ENCODE results near the gene SERGEF. TPM values are rescaled to one million over a fixed set of nuclear protein-coding genes. Genes with fewer than 3 reads are reported as not detected.

SERGEF gene
- total and polyA plus RNA-seq, 7 experiments from 2014 or later = 35.0 to 93.5 (median 53.7) TPM

GRCh38 chr11:17983569-17983968, 29.3 kb downstream of the SERGEF start:
- no peak overlapping the region for H3K4me3 ChIP-seq (ENCODE audit: low read length)
- Mint-ChIP-seq H3K4me1 (peaks cover 0 to 9% (median 5%) of the 10 kb centered on the region in 7 donors), H3K4me3 (no peak overlapping the region), H3K9me3 (peaks cover 0 to 6% (median 0%) of the 10 kb centered on the region in 11 donors), H3K36me3 (peaks cover 15 to 76% (median 30%) of the 10 kb centered on the region in 5 donors), H3K27me3 (no peaks in the 10 kb centered on the region), H3K27ac (peak overlapping the region in 1 of 9 donors; percentile 50)
- ChIA-PET CTCF (interaction anchor here (0.7 to 2.5 kb wide), 2 partner anchors 8 to 733 kb away, joined by 3 to 7 read pairs; no protein-coding TSS in a partner anchor), POLR2A (no interaction called here)
- no peaks in the 10 kb centered on the region for H3K27me3 ChIP-seq (ENCODE audit: control insufficient read depth in 2 of 2, insufficient read depth in 2 of 2, low read length in 2 of 2)
- DNase-seq (no peak), ATAC-seq (no peak)
- intact Hi-C loops (cut with micrococcal nuclease) = no loop called here
- no peak overlapping the region for H3K27ac ChIP-seq (ENCODE audit: low read depth, low read length)
- H3K9me3 ChIP-seq (ENCODE audit: control insufficient read depth in 2 of 3, low read length in 3 of 3) = no peaks in the 10 kb centered on the region
- no peaks in the 10 kb centered on the region for H3K4me1 ChIP-seq (ENCODE audit: control insufficient read depth in 2 of 2, insufficient read depth in 2 of 2, low read length in 2 of 2)
- H3K36me3 ChIP-seq (ENCODE audit: control insufficient read depth in 2 of 3, insufficient read depth in 3 of 3, low read length in 3 of 3) = peaks cover 4 to 65% (median 4%) of the 10 kb centered on the region in 3 experiments

- POLR2A ChIA-PET = no interaction called here
Observed at GRCh38 chr11:17979770-17980371, 33.0 kb downstream of the SERGEF start.

GRCh38 chr11:17978553-17979287, 34.1 kb downstream of the SERGEF start:
- POLR2A ChIA-PET = no interaction called here
- DNase-seq = peak in 1 of 9 donors; percentile 27

More at GRCh38 chr11:17979770-17980371, 33.0 kb downstream of the SERGEF start:
- H3K27me3 ChIP-seq (ENCODE audit: control insufficient read depth in 2 of 2, insufficient read depth in 2 of 2, low read length in 2 of 2) = no peaks in the 10 kb centered on the region
- H3K27me3 Mint-ChIP-seq = no peaks in the 10 kb centered on the region
- no peak overlapping the region for H3K27ac ChIP-seq (ENCODE audit: low read depth, low read length)
- peak in 6 of 9 donors; percentile 5 to 51 (median 40) for DNase-seq
- peaks cover 0 to 9% (median 5%) of the 10 kb centered on the region in 7 donors for H3K4me1 Mint-ChIP-seq
- H3K4me1 ChIP-seq (ENCODE audit: control insufficient read depth in 2 of 2, insufficient read depth in 2 of 2, low read length in 2 of 2) = no peaks in the 10 kb centered on the region
- peak; percentile 74 for ATAC-seq
- peaks cover 0 to 6% (median 0%) of the 10 kb centered on the region in 11 donors for H3K9me3 Mint-ChIP-seq
- peaks cover 0 to 47% (median 0%) of the 10 kb centered on the region in 3 experiments for H3K36me3 ChIP-seq (ENCODE audit: control insufficient read depth in 2 of 3, insufficient read depth in 3 of 3, low read length in 3 of 3)
- CTCF ChIA-PET = interaction anchor here (1.0 to 1.7 kb wide), 3 partner anchors 10 to 249 kb away, joined by 4 to 6 read pairs (median 5); no protein-coding TSS in a partner anchor
- intact Hi-C loops (cut with micrococcal nuclease) = loop anchor here (1.0 to 10.0 kb wide), 3 partner anchors 7 to 595 kb away; partner anchors contain the start of gene KCNJ11 (in 1 of the 2)
- no peak overlapping the region for H3K27ac Mint-ChIP-seq
- no peak overlapping the region for H3K4me3 ChIP-seq (ENCODE audit: low read length)
- H3K9me3 ChIP-seq (ENCODE audit: control insufficient read depth in 2 of 3, low read length in 3 of 3) = no peaks in the 10 kb centered on the region
- H3K36me3 Mint-ChIP-seq = peaks cover 8 to 66% (median 24%) of the 10 kb centered on the region in 5 donors
- H3K4me3 Mint-ChIP-seq = no peak overlapping the region

DNA sequence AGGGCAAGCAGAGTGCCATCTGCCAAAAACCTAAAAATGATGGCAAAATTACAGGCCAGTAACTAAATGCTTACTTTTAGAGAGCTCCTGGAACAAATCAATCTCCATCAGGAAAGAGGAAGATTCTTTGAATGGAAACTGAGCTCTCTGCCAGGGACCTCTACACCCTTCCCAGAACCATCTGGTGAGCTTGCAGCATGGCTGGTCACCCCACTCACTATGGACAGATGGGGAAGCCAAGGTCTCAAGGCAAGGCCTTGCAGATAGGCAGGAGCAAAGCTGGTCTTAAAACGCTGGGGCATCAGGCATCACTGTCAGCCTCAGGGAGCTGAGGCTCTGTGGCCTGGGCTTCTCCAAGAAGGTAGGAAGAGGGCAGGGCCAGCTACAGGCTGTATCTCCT, 36.2 kb downstream of the SERGEF start:
- intact Hi-C loops (cut with micrococcal nuclease) = loop anchor here in 1 of 2 donors (10.0 kb wide), 1 partner anchor 592 kb away; the partner anchor contains the start of gene KCNJ11

More at GRCh38 chr11:17978553-17979287, 34.1 kb downstream of the SERGEF start:
- H3K4me3 Mint-ChIP-seq = no peak overlapping the region
- Histone ChIP-seq H3K4me3 (ENCODE audit: low read length) (no peak overlapping the region), H3K27ac (ENCODE audit: low read depth, low read length) (no peak overlapping the region), H3K4me1 (ENCODE audit: control insufficient read depth in 2 of 2, insufficient read depth in 2 of 2, low read length in 2 of 2) (no peaks in the 10 kb centered on the region), H3K36me3 (ENCODE audit: control insufficient read depth in 2 of 3, insufficient read depth in 3 of 3, low read length in 3 of 3) (peaks cover 0 to 41% (median 0%) of the 10 kb centered on the region in 3 experiments), H3K9me3 (ENCODE audit: control insufficient read depth in 2 of 3, low read length in 3 of 3) (no peaks in the 10 kb centered on the region), H3K27me3 (ENCODE audit: control insufficient read depth in 2 of 2, insufficient read depth in 2 of 2, low read length in 2 of 2) (no peaks in the 10 kb centered on the region)
- peaks cover 0 to 9% (median 5%) of the 10 kb centered on the region in 7 donors for H3K4me1 Mint-ChIP-seq
- CTCF ChIA-PET = interaction anchor here (1.0 to 1.7 kb wide), 4 partner anchors 8 to 218 kb away, joined by 3 to 5 read pairs (median 4); no protein-coding TSS in a partner anchor
- peaks cover under 1 to 66% (median 23%) of the 10 kb centered on the region in 5 donors for H3K36me3 Mint-ChIP-seq
- intact Hi-C loops (cut with micrococcal nuclease) = loop anchor here (1.0 to 10.0 kb wide), 4 partner anchors 9 to 594 kb away; partner anchors contain the start of gene KCNJ11 (in 1 of the 2)
- peak overlapping the region in 1 of 9 donors; percentile 19 for H3K27ac Mint-ChIP-seq
- peaks cover 0 to under 1% (median 0%) of the 10 kb centered on the region in 11 donors for H3K9me3 Mint-ChIP-seq
- no peaks in the 10 kb centered on the region for H3K27me3 Mint-ChIP-seq
- ATAC-seq = no peak

GRCh38 chr11:17974246-17974645, 38.6 kb downstream of the SERGEF start:
- ChIA-PET POLR2A (no interaction called here), CTCF (no interaction called here)
- no peak overlapping the region for H3K27ac ChIP-seq (ENCODE audit: low read depth, low read length)
- H3K4me3 ChIP-seq (ENCODE audit: low read length) = no peak overlapping the region
- H3K4me1 ChIP-seq (ENCODE audit: control insufficient read depth in 2 of 2, insufficient read depth in 2 of 2, low read length in 2 of 2) = no peaks in the 10 kb centered on the region
- H3K9me3 Mint-ChIP-seq = peaks cover 0 to 6% (median 0%) of the 10 kb centered on the region in 11 donors
- H3K36me3 ChIP-seq (ENCODE audit: control insufficient read depth in 2 of 3, insufficient read depth in 3 of 3, low read length in 3 of 3) = peaks cover 0 to 52% (median 0%) of the 10 kb centered on the region in 3 experiments
- no peak overlapping the region for H3K4me3 Mint-ChIP-seq
- intact Hi-C loops (cut with micrococcal nuclease) = loop anchor here in 1 of 2 donors (10.0 kb wide), 1 partner anchor 589 kb away; the partner anchor contains the start of gene KCNJ11
- ATAC-seq (no peak), DNase-seq (no peak)
- H3K27me3 Mint-ChIP-seq = no peaks in the 10 kb centered on the region
- no peak overlapping the region for H3K27ac Mint-ChIP-seq
- no peaks in the 10 kb centered on the region for H3K27me3 ChIP-seq (ENCODE audit: control insufficient read depth in 2 of 2, insufficient read depth in 2 of 2, low read length in 2 of 2)
- H3K9me3 ChIP-seq (ENCODE audit: control insufficient read depth in 2 of 3, low read length in 3 of 3) = no peaks in the 10 kb centered on the region
- peaks cover 18 to 74% (median 52%) of the 10 kb centered on the region in 5 donors for H3K36me3 Mint-ChIP-seq
- H3K4me1 Mint-ChIP-seq = peaks cover 0 to 7% (median 0%) of the 10 kb centered on the region in 7 donors

More for the DNA sequence above, 36.2 kb downstream of the SERGEF start:
- H3K4me1 ChIP-seq (ENCODE audit: control insufficient read depth in 2 of 2, insufficient read depth in 2 of 2, low read length in 2 of 2) = no peaks in the 10 kb centered on the region
- H3K4me1 Mint-ChIP-seq = peaks cover 0 to 9% (median 5%) of the 10 kb centered on the region in 7 donors
- no peak overlapping the region for H3K4me3 ChIP-seq (ENCODE audit: low read length)
- H3K27me3 ChIP-seq (ENCODE audit: control insufficient read depth in 2 of 2, insufficient read depth in 2 of 2, low read length in 2 of 2) = no peaks in the 10 kb centered on the region
- no peaks in the 10 kb centered on the region for H3K9me3 ChIP-seq (ENCODE audit: control insufficient read depth in 2 of 3, low read length in 3 of 3)
- H3K27me3 Mint-ChIP-seq = no peaks in the 10 kb centered on the region
- H3K9me3 Mint-ChIP-seq = peaks cover 0 to 4% (median 0%) of the 10 kb centered on the region in 11 donors
- no peak overlapping the region for H3K27ac Mint-ChIP-seq
- POLR2A ChIA-PET = no interaction called here
- peaks cover 6 to 64% (median 35%) of the 10 kb centered on the region in 5 donors for H3K36me3 Mint-ChIP-seq
- H3K36me3 ChIP-seq (ENCODE audit: control insufficient read depth in 2 of 3, insufficient read depth in 3 of 3, low read length in 3 of 3) = peaks cover 0 to 53% (median 0%) of the 10 kb centered on the region in 3 experiments
- ATAC-seq (no peak), DNase-seq (no peak)
- CTCF ChIA-PET = interaction anchor here (0.9 kb wide), 1 partner anchor 245 kb away, joined by 3 read pairs; no protein-coding TSS in a partner anchor
- no peak overlapping the region for H3K4me3 Mint-ChIP-seq
- H3K27ac ChIP-seq (ENCODE audit: low read depth, low read length) = no peak overlapping the region

DNA sequence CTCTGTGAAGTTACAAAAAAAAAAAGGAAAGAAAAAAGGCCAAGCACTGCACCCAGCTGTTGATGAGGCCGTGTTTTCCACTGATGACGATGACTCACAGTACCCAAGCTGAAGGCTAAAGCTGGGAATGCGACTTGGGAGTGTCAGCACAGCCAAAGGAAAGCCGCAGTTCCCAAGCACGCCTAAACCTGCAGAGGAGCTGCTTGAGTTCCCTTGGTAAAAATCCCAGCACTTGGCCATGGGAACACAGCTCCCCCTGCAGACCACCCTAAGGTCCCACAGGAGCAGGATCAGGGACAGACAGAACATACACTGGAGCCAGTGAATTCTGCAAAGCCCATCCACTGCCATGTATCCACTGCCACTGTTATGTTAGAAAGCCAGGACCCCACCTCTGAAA, 39.9 kb downstream of the SERGEF start:
- Mint-ChIP-seq H3K36me3 (peaks cover 18 to 76% (median 53%) of the 10 kb centered on the region in 5 donors), H3K9me3 (peaks cover 0 to 6% (median 0%) of the 10 kb centered on the region in 11 donors), H3K27ac (no peak overlapping the region), H3K4me3 (no peak overlapping the region), H3K27me3 (no peaks in the 10 kb centered on the region), H3K4me1 (peaks cover 0 to 4% (median 0%) of the 10 kb centered on the region in 7 donors)
- no peaks in the 10 kb centered on the region for H3K27me3 ChIP-seq (ENCODE audit: control insufficient read depth in 2 of 2, insufficient read depth in 2 of 2, low read length in 2 of 2)
- POLR2A ChIA-PET = no interaction called here
- no peaks in the 10 kb centered on the region for H3K9me3 ChIP-seq (ENCODE audit: control insufficient read depth in 2 of 3, low read length in 3 of 3)
- no peaks in the 10 kb centered on the region for H3K4me1 ChIP-seq (ENCODE audit: control insufficient read depth in 2 of 2, insufficient read depth in 2 of 2, low read length in 2 of 2)
- H3K27ac ChIP-seq (ENCODE audit: low read depth, low read length) = no peak overlapping the region
- H3K4me3 ChIP-seq (ENCODE audit: low read length) = no peak overlapping the region
- CTCF ChIA-PET = no interaction called here
- intact Hi-C loops (cut with micrococcal nuclease) = loop anchor here in 1 of 2 donors (10.0 kb wide), 1 partner anchor 588 kb away; the partner anchor contains the start of gene KCNJ11
- no peak for ATAC-seq
- DNase-seq = no peak
- H3K36me3 ChIP-seq (ENCODE audit: control insufficient read depth in 2 of 3, insufficient read depth in 3 of 3, low read length in 3 of 3) = peaks cover 0 to 52% (median 0%) of the 10 kb centered on the region in 3 experiments
